Transverse colon (tissue), 4 donors: ENCODE data around the gene DSCAM. TPM values are rescaled to one million over a fixed set of nuclear protein-coding genes. Genes with fewer than 3 reads are reported as not detected.

ENCODE experiments used
- DNase-seq: peaks from one replicate; pipeline ENCODE4 v3.0.0-alpha.2; 2019
- H3K27ac ChIP-seq, 4 donors: fragments of 200-600 bp; sonication (generic); 2 replicates each; pipeline ENCODE4 v1.5.1; 2016 to 2018; ENCODE audit warnings: inconsistent platforms in 4 of 4
- H3K27me3 ChIP-seq: fragments of 200-600 bp; sonication (generic); 2 replicates; pipeline ENCODE4 v1.5.1; 2017; ENCODE audit warnings: inconsistent platforms
- H3K36me3 ChIP-seq, 4 donors: fragments of 200-600 bp; sonication (generic); 2 replicates each; pipeline ENCODE4 v1.5.1; 2017 to 2019; ENCODE audit warnings: inconsistent platforms in 4 of 4
- H3K4me1 ChIP-seq, 4 donors: fragments of 200-600 bp; sonication (generic); 2 replicates each; pipeline ENCODE4 v1.5.1; 2017 to 2020; ENCODE audit warnings: inconsistent platforms in 4 of 4
- H3K4me3 ChIP-seq, 4 donors: fragments of 200-600 bp; sonication (generic); 1 replicate in 1 of 4; 2 replicates in 3 of 4; pipeline versions ENCODE4 v1.5.1 to v1.6.1; 2017 to 2019; ENCODE audit warnings: inconsistent platforms in 4 of 4
- H3K9me3 ChIP-seq, 2 donors: fragments of 200-600 bp; sonication (generic); 2 replicates each; pipeline ENCODE4 v1.5.1; 2017 to 2019; ENCODE audit warnings: inconsistent platforms in 2 of 2
- CTCF ChIP-seq, 5 experiments: fragments of 200-600 bp in 3 of 5; fragments of 450-650 bp in 2 of 5; sonication (generic) in 3 of 5; IDR thresholded peaks; 1 replicate in 2 of 5; 2 replicates in 3 of 5; pipeline ENCODE4 v1.5.1; 2016 to 2017; ENCODE audit warnings: antibody characterized with exemption in 5 of 5, inconsistent platforms in 3 of 5, mild to moderate bottlenecking in 2 of 5, moderate library complexity in 1 of 5
- EP300 ChIP-seq: sonication (generic); formaldehyde crosslinking; IDR thresholded peaks from one replicate; pipeline ENCODE4 v1.6.1; 2017; ENCODE audit warnings: antibody characterized with exemption, low read depth
- POLR2A ChIP-seq: fragments of 450-650 bp; IDR thresholded peaks from one replicate; pipeline ENCODE4 v1.6.1; 2016; ENCODE audit warnings: antibody characterized with exemption, mild to moderate bottlenecking, moderate library complexity
- POLR2AphosphoS5 ChIP-seq, 3 donors: sonication (generic); formaldehyde crosslinking; IDR thresholded peaks; one replicate each; pipeline ENCODE4 v1.6.1; 2016; ENCODE audit warnings: antibody characterized with exemption in 3 of 3
- WGBS, 2 donors: methylation state at CpG; one replicate each; pipeline ENCODE4 v1.1.5; 2018; ENCODE audit warnings: low coverage in 1 of 2; 5-methylcytosine and 5-hydroxymethylcytosine counted together
- in situ Hi-C, 4 donors: fragments of 200-750 bp; cut with MboI; loops; one replicate each; pipeline versions ENCODE4 v1.15.0 to v1.15.1; 2017; ENCODE audit warnings: low sequenced_read_pairs in 3 of 4, low pct_ligation_motif_present in 1 of 4, low pct_unique_long_range_greater_than_20kb in 1 of 4
- intact Hi-C: fragments of 100-400 bp; cut with DNase I; formaldehyde crosslinking; loops from one replicate; pipeline ENCODE4 v1.15.1; 2023; ENCODE audit warnings: low total_unique reads
- total RNA-seq, 4 donors: library from RNA; depleted of rRNA; stranded (reverse); fragments of >200 nt; gene quantifications; one replicate each; pipeline ENCODE4 v1.1.0, GENCODE V29; 2016

Gene DSCAM
- total RNA-seq, 4 donors from 2014 or later = 0.16 TPM; not detected in 3

DNA sequence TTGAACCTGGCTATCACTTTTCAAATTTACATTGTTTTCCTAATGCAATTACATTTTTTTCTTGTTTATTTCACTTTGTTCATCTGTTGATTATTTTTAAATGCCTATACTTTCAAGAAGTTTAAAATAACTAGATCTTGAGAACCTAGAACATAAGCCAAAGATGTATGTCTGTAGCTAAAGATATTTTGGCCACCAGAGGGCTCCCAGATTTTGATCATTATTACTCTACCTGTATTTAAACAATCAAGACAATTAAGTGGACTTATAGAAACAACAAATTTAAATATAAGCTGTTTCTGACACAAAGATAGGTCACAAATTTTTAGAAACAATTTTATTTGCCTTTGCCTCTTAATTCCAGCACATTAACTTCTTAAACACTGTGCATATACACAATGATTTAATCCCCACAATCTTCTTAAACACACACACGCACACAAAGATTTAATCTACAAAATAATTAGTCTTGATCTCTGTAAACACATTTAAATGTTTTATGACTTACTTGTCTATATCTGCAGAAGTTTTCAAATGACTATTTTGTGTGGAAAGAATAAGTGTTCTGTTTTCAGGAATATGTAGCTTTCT is 380.0 kb downstream of the DSCAM start:
- Histone ChIP-seq H3K4me1 (no peaks in the 10 kb centered on the region), H3K9me3 (no peaks in the 10 kb centered on the region), H3K27ac (no peak overlapping the region), H3K27me3 (no peaks in the 10 kb centered on the region), H3K36me3 (no peaks in the 10 kb centered on the region), H3K4me3 (no peak overlapping the region)
- no peak for DNase-seq
- in situ Hi-C loops = loop anchor here (25.0 kb wide), 1 partner anchor 595 kb away; no protein-coding TSS in a partner anchor
- 40 to 60% methylated on average over 1 of the region's 1 CpG for WGBS, 2 donors
- intact Hi-C loops = loop anchor here (2.0 kb wide), 1 partner anchor 602 kb away; no protein-coding TSS in a partner anchor
- TF ChIP-seq POLR2AphosphoS5 (IDR thresholded peaks at IDR 0.05) (no peak), CTCF (IDR thresholded peaks at IDR 0.05) (peak in 4 of 5 experiments; percentile 17 to 37 (median 26))

- WGBS, 2 donors = 83 to 88% methylated on average over 5 to 7 of the region's 7 CpGs
- TF ChIP-seq POLR2AphosphoS5 (IDR thresholded peaks at IDR 0.05) (no peak), EP300 (no peak), POLR2A (no peak), CTCF (IDR thresholded peaks at IDR 0.05) (no peak)
- in situ Hi-C loops (loop anchor here (25.0 kb wide), 1 partner anchor 597 kb away; no protein-coding TSS in a partner anchor), intact Hi-C loops (no loop called here)
- Histone ChIP-seq H3K4me1 (no peaks in the 10 kb centered on the region), H3K4me3 (no peak overlapping the region), H3K36me3 (no peaks in the 10 kb centered on the region), H3K27ac (no peak overlapping the region), H3K9me3 (no peaks in the 10 kb centered on the region), H3K27me3 (no peaks in the 10 kb centered on the region)
- no peak for DNase-seq
Measured at GRCh38 chr21:40465382-40465781, 381.6 kb downstream of the DSCAM start.

DNA sequence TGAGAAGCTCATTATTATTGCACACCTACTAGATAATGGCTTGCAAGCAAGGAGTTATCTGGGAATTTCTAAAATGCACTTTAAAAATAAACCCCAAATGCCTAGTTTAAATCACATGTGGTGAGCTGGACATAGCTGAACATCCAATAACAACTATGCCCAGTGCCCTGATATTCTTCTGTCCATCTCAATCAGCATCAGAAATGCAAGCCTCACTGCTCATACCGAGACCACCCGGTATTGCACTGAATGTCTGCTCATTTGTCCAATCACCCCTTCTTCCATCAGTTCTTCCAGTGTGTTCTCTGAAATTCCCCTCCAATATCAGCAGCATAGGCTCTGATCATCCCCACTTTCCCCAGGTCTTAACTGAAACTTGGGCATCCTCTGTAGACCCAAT is 383.8 kb downstream of the DSCAM start:
- H3K9me3 ChIP-seq = no peaks in the 10 kb centered on the region
- no peaks in the 10 kb centered on the region for H3K4me1 ChIP-seq
- TF ChIP-seq POLR2A (no peak), EP300 (no peak), CTCF (IDR thresholded peaks at IDR 0.05) (no peak), POLR2AphosphoS5 (IDR thresholded peaks at IDR 0.05) (no peak)
- no peaks in the 10 kb centered on the region for H3K27me3 ChIP-seq
- H3K27ac ChIP-seq = no peak overlapping the region
- H3K36me3 ChIP-seq = no peaks in the 10 kb centered on the region
- WGBS, 2 donors = 86% methylated on average over 2 of the region's 2 CpGs; no CpG with 5 or more reads in 1 of the 2 donors
- in situ Hi-C loops (loop anchor here (25.0 kb wide), 1 partner anchor 599 kb away; no protein-coding TSS in a partner anchor), intact Hi-C loops (no loop called here)
- H3K4me3 ChIP-seq = no peak overlapping the region
- no peak for DNase-seq

DNA sequence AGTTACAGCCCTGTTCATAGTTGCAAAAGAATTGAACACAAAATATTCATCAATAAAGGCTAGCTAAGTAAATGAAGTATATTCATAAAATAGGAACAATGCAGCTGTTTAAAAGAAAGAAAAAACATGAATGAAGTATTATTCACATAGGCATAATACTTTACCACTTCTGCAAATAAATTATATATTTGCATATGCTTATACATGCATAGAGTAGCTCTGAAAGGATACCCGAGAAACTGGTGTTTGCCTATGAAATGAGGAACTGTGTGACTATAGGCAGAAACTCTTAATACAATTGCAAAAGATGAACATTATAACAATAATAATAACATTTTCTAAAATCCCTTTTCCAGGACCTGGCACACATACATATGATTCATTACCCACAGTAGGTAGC is 385.9 kb downstream of the DSCAM start:
- intact Hi-C loops = no loop called here
- in situ Hi-C loops = loop anchor here (25.0 kb wide), 1 partner anchor 601 kb away; no protein-coding TSS in a partner anchor
- 17 to 50% methylated on average over 1 of the region's 1 CpG for WGBS, 2 donors
- no peak for TF ChIP-seq CTCF (IDR thresholded peaks at IDR 0.05)
- TF ChIP-seq POLR2A = no peak
- TF ChIP-seq EP300 = no peak
- TF ChIP-seq POLR2AphosphoS5 (IDR thresholded peaks at IDR 0.05) = no peak
- H3K27me3 ChIP-seq = no peaks in the 10 kb centered on the region
- H3K27ac ChIP-seq = no peak overlapping the region
- no peaks in the 10 kb centered on the region for H3K9me3 ChIP-seq
- no peak for DNase-seq
- no peaks in the 10 kb centered on the region for H3K4me1 ChIP-seq
- H3K36me3 ChIP-seq = no peaks in the 10 kb centered on the region
- no peak overlapping the region for H3K4me3 ChIP-seq
